GM04504 (cell line): ENCODE data around the gene CSTF3.
A peak's percentile ranks its signal among the peaks of the same experiment; 100 is the strongest.

ENCODE experiments used
- DNase-seq: peaks from one replicate; pipeline ENCODE4 v3.0.0-alpha.2; 2012; ENCODE audit warnings: low read depth

The CSTF3 gene

DNA sequence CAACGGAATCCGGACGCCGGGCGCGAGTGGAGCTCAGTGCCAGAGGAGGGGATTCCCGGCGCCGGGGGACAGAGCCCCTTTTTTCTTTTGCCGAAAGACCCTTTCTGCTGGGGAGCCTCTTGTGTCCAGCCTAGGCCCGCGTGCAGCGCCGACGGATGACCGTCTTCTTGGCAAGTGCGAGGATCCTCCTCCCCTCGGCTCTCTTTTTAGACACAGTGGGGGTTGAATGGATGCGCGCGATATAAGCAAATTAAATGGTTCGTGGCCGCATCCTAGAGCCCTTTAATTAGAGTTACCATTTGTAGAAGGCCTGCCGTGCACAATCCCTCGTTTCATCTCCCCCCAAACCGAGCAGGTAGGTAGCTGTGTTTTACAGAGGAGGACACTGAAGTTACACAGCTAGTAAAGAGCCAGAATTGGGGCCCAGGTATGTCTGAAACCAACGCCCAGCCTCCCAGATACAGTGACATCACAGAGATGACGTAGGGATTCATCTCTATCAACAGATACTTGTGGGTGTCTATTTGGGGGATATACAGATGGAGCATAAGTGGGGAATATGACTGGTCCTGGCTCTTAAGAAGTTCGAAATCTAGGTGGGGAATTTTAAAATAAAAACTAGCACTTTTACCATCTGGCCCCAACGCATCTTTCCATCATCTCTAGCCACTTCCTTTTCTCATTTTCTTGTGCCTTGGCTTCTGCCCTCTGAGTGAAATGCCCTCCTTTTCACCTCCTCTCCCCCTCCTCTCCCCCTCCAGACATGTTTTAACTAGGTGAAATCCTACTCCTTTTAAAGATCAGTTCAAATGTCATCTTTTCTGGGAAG lies 121.0 kb downstream of the CSTF3 start:
- no peak for DNase-seq

DNA sequence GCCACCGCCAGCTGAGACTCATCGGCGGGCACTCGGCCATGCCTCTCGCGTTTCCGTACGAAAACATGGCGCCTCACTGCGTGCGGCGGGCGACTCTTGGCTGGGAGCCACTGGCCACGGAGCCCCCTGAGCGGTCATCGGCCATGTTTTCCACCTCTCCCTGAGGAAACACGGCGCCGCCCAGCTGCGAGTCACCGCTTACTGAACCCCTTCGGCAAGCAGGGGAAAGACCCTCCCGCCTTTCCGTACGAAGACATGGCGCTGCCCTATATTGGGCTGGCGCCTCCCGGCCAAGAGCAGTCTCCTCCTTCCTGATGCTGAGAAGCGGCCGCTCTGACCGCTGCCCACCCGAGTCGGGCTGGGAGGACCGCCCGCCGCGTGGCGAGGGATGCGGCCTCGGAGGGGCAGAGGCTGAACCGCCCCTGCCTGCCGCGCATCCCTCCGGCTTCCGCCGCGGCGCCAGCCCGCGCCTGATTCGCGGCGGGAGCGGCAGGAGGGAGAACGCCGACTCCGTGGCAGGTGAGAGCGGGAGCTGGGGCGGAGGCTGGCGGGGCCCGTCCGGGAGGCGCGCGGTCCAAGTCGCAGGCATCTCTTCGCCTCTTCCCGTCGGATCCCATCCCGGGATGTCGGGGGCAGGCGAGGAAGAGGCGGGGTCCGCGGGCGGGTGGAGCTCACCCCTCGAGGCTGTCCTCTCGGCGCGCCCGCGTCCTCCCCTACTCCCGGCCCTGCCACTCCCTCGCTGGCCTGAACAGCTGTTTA lies 121.8 kb downstream of the CSTF3 start, which contains the start of gene TCP11L1:
TSS of gene TCP11L1 (plus strand) at position 299 of the 759 bp plus-strand sequence. CDS start 4,202 bp downstream, outside the sequence.
- DNase-seq, result peak; percentile 86

DNA sequence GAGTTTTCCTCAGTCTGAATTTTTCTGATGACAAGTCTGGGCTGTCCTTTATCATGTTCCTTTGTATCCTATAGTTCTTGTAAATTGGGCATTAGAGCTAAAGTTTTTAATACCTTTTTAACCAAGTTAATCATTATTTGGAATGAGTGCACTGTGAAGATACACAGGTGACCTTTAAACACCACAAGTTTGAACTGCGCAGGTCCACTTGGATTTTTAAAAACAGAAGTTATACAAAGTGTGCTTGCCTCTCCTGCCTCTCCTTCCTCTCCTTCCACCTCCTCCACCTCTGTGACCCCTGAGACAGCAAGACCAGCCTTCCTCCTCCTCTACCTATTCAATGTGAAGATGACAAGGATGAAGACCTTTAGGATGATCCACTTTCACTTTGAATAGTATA lies 126.3 kb downstream of the CSTF3 start:
- no peak for DNase-seq
